SK-N-SH treated with all-trans-retinoic acid at 6 μM for 48 hours (cell line): Measurements from ENCODE around the gene SLC30A2.

Source experiments
- ATAC-seq: fragments of 200-7000 bp; cut with Tn5 transposase; 3 replicates; pipeline ENCODE4 v1.9.1; 2020; ENCODE audit warnings: mild to moderate bottlenecking, moderate library complexity
- ARNTL ChIP-seq: fragments of 450-650 bp; formaldehyde crosslinking; IDR thresholded peaks from 2 replicates; pipeline ENCODE4 v1.5.0; 2020; ENCODE audit warnings: low read depth, mild to moderate bottlenecking, moderate library complexity, borderline replicate concordance
- BACH2 ChIP-seq: fragments of 250-450 bp; sonication (Bioruptor Pico); IDR thresholded peaks from 2 replicates; pipeline ENCODE4 v1.9.0; 2021; ENCODE audit warnings: mild to moderate bottlenecking, borderline replicate concordance
- CSDC2 ChIP-seq: fragments of 250-450 bp; sonication (Bioruptor Pico); IDR thresholded peaks from 2 replicates; pipeline ENCODE4 v1.5.0; 2020; ENCODE audit warnings: mild to moderate bottlenecking, moderate library complexity
- ESRRG ChIP-seq: fragments of 250-450 bp; sonication (Bioruptor Pico); IDR thresholded peaks from 2 replicates; pipeline ENCODE4 v1.6.1; 2021; ENCODE audit warnings: mild to moderate bottlenecking
- GLIS3 ChIP-seq: fragments of 250-450 bp; sonication (Bioruptor Pico); IDR thresholded peaks from 2 replicates; pipeline ENCODE4 v1.5.0; 2020; ENCODE audit warnings: mild to moderate bottlenecking, moderate library complexity
- ISL1 ChIP-seq: fragments of 250-450 bp; sonication (Bioruptor Pico); IDR thresholded peaks from 2 replicates; pipeline ENCODE4 v2.1.2; 2022; ENCODE audit warnings: mild to moderate bottlenecking, moderate library complexity
- OSR1 ChIP-seq: fragments of 250-450 bp; sonication (Bioruptor Pico); IDR thresholded peaks from 2 replicates; pipeline ENCODE4 v1.8.0; 2022; ENCODE audit warnings: moderate library complexity, mild to moderate bottlenecking, inconsistent platforms
- PPARA ChIP-seq: fragments of 250-450 bp; sonication (Bioruptor Pico); IDR thresholded peaks from 2 replicates; pipeline ENCODE4 v1.5.0; 2020; ENCODE audit warnings: mild to moderate bottlenecking, borderline replicate concordance
- RARB ChIP-seq: fragments of 250-450 bp; sonication (Bioruptor Pico); IDR thresholded peaks from 2 replicates; pipeline ENCODE4 v1.8.0; 2021; ENCODE audit warnings: mild to moderate bottlenecking, moderate library complexity
- SNAI2 ChIP-seq: fragments of 250-450 bp; sonication (Bioruptor Pico); IDR thresholded peaks from 2 replicates; pipeline ENCODE4 v1.5.0; 2020; ENCODE audit warnings: mild to moderate bottlenecking, moderate library complexity
- TCF4 ChIP-seq: fragments of 250-450 bp; sonication (Bioruptor Pico); IDR thresholded peaks from 2 replicates; pipeline ENCODE4 v1.8.0; 2021; ENCODE audit warnings: mild to moderate bottlenecking, moderate library complexity, borderline replicate concordance
- TOX ChIP-seq: fragments of 250-450 bp; sonication (Bioruptor Pico); IDR thresholded peaks from 2 replicates; pipeline ENCODE4 v1.8.0; 2021; ENCODE audit warnings: mild to moderate bottlenecking, moderate library complexity, borderline replicate concordance
- ZC3H10 ChIP-seq: fragments of 250-450 bp; sonication (Bioruptor Pico); IDR thresholded peaks from 2 replicates; pipeline ENCODE4 v1.5.1; 2021; ENCODE audit warnings: mild to moderate bottlenecking, moderate library complexity
- ZFP3 ChIP-seq: fragments of 250-450 bp; sonication (Bioruptor Pico); IDR thresholded peaks from 2 replicates; pipeline ENCODE4 v1.5.0; 2020; ENCODE audit warnings: mild to moderate bottlenecking, moderate library complexity
- ZFP30 ChIP-seq: fragments of 450-650 bp; formaldehyde crosslinking; IDR thresholded peaks from 2 replicates; pipeline ENCODE4 v1.5.0; 2022; ENCODE audit warnings: mild to moderate bottlenecking, moderate library complexity
- ZNF565 ChIP-seq: fragments of 450-650 bp; formaldehyde crosslinking; conservative IDR thresholded peaks from 2 replicates; pipeline ENCODE4 v1.5.0; 2020; ENCODE audit warnings: low read depth, mild to moderate bottlenecking, moderate library complexity
- ZNF70 ChIP-seq: fragments of 450-650 bp; formaldehyde crosslinking; IDR thresholded peaks from 2 replicates; pipeline ENCODE4 v1.5.0; 2020; ENCODE audit warnings: mild to moderate bottlenecking, moderate library complexity
- ZNF8 ChIP-seq: fragments of 450-650 bp; formaldehyde crosslinking; IDR thresholded peaks from 2 replicates; pipeline ENCODE4 v1.5.0; 2020; ENCODE audit warnings: mild to moderate bottlenecking, moderate library complexity
- TF ChIP-seq, protein P1 (sequence below): fragments of 250-450 bp; sonication (Bioruptor Pico); IDR thresholded peaks from 2 replicates; pipeline ENCODE4 v1.8.0; 2020; ENCODE audit warnings: mild to moderate bottlenecking, moderate library complexity, borderline replicate concordance
- TF ChIP-seq, protein P2 (sequence below): fragments of 250-450 bp; sonication (Bioruptor Pico); IDR thresholded peaks from 2 replicates; pipeline ENCODE4 v1.5.1; 2021; ENCODE audit warnings: mild to moderate bottlenecking, moderate library complexity
- TF ChIP-seq, protein P3 (sequence below): fragments of 250-450 bp; sonication (Bioruptor Pico); IDR thresholded peaks from 2 replicates; pipeline ENCODE4 v1.5.0; 2020; ENCODE audit warnings: mild to moderate bottlenecking, moderate library complexity
- TF ChIP-seq, protein P4 (sequence below): fragments of 250-450 bp; sonication (Bioruptor Pico); IDR thresholded peaks from 2 replicates; pipeline ENCODE4 v1.8.0; 2021; ENCODE audit warnings: low read depth, mild to moderate bottlenecking, moderate library complexity, borderline replicate concordance
- TF ChIP-seq, protein P5 (sequence below): fragments of 250-450 bp; sonication (Bioruptor Pico); IDR thresholded peaks from 2 replicates; pipeline ENCODE4 v1.5.1; 2020; ENCODE audit warnings: low read depth, mild to moderate bottlenecking, moderate library complexity

The SLC30A2 gene

DNA sequence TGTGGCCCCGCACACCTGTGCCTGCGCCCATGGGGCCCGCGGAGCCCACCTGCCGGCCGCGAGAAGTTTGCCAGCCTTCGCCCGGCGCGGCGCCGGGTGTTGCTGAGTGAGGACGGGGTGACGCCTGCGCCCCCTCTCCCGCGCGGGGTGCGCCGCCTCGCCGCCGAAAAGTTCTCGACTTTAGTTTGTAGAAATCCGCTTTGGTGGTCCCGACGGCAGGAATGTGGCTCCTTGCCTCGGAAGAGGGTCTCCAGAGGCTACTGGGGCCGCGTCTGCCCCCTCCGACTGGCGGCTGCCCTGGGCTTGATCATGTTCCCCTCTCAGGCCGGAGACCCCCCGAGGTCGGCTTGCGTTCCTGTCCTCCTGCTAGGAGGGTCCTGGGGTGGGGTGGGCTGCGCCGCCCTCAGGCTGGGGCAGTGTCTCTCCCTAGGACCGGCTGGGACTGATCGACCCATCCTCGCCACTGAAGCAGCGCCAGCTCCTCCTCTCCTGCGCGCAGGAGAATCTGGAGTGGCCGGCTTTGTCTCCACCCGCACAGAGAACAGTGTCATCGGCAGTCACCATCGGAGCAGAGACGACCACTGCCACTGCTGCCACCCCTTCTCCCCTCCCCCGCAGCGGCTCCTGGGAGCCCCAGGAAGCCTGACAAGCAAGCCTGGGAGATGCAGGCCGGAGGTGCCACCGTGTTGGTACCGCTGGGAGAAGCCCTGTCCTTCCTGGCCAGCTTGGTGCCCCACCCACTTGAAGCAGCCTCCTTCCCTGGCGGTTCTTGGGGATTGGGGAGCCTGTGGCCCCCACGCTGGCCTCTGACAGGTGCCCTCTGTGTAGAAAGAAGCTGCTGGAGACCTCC, 553 bp upstream of the SLC30A2 start:
- TF ChIP-seq ESRRG (CRISPR knock-in tag) (no peak), ISL1 (CRISPR knock-in tag) (no peak), BACH2 (CRISPR knock-in tag) (no peak), ZNF8 (CRISPR knock-in tag) (no peak), SNAI2 (no peak), OSR1 (CRISPR knock-in tag) (no peak), GLIS3 (CRISPR knock-in tag) (no peak), ZFP3 (no peak), ARNTL (no peak), ZC3H10 (CRISPR knock-in tag) (no peak), TCF4 (CRISPR knock-in tag) (no peak)
- TF ChIP-seq, protein P1, sequence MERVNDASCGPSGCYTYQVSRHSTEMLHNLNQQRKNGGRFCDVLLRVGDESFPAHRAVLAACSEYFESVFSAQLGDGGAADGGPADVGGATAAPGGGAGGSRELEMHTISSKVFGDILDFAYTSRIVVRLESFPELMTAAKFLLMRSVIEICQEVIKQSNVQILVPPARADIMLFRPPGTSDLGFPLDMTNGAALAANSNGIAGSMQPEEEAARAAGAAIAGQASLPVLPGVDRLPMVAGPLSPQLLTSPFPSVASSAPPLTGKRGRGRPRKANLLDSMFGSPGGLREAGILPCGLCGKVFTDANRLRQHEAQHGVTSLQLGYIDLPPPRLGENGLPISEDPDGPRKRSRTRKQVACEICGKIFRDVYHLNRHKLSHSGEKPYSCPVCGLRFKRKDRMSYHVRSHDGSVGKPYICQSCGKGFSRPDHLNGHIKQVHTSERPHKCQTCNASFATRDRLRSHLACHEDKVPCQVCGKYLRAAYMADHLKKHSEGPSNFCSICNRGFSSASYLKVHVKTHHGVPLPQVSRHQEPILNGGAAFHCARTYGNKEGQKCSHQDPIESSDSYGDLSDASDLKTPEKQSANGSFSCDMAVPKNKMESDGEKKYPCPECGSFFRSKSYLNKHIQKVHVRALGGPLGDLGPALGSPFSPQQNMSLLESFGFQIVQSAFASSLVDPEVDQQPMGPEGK: no peak
- TF ChIP-seq, all 23 proteins: peak for 0
- no peak; the same call in 2 of the 3 replicates for ATAC-seq

DNA sequence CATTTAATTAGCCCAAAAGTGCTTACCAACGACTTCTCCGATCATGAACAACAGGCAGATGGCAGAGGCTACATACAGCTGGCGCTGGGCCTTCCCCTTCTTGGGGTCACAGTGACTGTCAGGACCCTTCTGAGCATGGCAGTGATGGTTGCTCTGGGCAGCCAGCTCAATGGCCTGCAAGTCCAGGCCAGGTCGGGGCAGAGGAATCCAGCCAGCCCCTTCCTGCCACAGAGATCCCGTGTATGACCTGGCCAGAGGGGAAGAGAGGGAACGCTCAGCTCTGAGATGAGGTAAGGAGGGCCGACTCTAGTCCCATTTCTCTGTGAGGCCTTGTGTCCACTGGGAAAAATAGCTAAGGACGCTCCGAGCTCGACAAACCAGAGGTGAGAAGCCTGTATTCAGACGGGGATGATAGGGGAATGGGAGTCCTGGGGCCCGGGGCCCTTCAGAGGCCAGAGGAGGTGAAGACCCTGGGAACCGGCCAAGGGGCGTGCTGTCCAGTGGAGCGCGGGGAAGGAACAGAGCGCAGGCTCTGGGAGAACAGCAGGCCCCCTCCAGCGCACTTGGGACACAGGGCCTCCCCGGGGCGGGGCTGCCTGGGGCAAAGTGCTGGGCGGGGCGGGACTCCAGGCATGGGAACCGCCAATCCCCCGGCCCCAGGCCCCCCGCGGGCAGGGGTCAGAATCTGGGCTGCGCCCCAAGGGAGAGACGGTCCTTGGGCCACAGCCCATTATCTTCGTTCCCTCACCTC, 772 bp downstream of the SLC30A2 start:
- ATAC-seq: no peak
- TF ChIP-seq TOX (CRISPR knock-in tag) (no peak), TCF4 (CRISPR knock-in tag) (no peak), ZNF70 (CRISPR knock-in tag) (no peak), SNAI2 (no peak), ARNTL (no peak), OSR1 (CRISPR knock-in tag) (no peak), ISL1 (CRISPR knock-in tag) (no peak), ZNF8 (CRISPR knock-in tag) (no peak), PPARA (CRISPR knock-in tag) (no peak), ESRRG (CRISPR knock-in tag) (no peak), RARB (CRISPR knock-in tag) (no peak), ZFP30 (CRISPR knock-in tag) (no peak), ZC3H10 (CRISPR knock-in tag) (no peak), ZNF565 (no peak), CSDC2 (CRISPR knock-in tag) (no peak), BACH2 (CRISPR knock-in tag) (no peak)
- TF ChIP-seq, protein P2, sequence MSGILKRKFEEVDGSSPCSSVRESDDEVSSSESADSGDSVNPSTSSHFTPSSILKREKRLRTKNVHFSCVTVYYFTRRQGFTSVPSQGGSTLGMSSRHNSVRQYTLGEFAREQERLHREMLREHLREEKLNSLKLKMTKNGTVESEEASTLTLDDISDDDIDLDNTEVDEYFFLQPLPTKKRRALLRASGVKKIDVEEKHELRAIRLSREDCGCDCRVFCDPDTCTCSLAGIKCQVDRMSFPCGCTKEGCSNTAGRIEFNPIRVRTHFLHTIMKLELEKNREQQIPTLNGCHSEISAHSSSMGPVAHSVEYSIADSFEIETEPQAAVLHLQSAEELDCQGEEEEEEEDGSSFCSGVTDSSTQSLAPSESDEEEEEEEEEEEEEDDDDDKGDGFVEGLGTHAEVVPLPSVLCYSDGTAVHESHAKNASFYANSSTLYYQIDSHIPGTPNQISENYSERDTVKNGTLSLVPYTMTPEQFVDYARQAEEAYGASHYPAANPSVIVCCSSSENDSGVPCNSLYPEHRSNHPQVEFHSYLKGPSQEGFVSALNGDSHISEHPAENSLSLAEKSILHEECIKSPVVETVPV (CRISPR knock-in tag): no peak
- TF ChIP-seq, protein P3, sequence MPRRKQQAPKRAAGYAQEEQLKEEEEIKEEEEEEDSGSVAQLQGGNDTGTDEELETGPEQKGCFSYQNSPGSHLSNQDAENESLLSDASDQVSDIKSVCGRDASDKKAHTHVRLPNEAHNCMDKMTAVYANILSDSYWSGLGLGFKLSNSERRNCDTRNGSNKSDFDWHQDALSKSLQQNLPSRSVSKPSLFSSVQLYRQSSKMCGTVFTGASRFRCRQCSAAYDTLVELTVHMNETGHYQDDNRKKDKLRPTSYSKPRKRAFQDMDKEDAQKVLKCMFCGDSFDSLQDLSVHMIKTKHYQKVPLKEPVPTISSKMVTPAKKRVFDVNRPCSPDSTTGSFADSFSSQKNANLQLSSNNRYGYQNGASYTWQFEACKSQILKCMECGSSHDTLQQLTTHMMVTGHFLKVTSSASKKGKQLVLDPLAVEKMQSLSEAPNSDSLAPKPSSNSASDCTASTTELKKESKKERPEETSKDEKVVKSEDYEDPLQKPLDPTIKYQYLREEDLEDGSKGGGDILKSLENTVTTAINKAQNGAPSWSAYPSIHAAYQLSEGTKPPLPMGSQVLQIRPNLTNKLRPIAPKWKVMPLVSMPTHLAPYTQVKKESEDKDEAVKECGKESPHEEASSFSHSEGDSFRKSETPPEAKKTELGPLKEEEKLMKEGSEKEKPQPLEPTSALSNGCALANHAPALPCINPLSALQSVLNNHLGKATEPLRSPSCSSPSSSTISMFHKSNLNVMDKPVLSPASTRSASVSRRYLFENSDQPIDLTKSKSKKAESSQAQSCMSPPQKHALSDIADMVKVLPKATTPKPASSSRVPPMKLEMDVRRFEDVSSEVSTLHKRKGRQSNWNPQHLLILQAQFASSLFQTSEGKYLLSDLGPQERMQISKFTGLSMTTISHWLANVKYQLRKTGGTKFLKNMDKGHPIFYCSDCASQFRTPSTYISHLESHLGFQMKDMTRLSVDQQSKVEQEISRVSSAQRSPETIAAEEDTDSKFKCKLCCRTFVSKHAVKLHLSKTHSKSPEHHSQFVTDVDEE: no peak
- TF ChIP-seq, protein P4, sequence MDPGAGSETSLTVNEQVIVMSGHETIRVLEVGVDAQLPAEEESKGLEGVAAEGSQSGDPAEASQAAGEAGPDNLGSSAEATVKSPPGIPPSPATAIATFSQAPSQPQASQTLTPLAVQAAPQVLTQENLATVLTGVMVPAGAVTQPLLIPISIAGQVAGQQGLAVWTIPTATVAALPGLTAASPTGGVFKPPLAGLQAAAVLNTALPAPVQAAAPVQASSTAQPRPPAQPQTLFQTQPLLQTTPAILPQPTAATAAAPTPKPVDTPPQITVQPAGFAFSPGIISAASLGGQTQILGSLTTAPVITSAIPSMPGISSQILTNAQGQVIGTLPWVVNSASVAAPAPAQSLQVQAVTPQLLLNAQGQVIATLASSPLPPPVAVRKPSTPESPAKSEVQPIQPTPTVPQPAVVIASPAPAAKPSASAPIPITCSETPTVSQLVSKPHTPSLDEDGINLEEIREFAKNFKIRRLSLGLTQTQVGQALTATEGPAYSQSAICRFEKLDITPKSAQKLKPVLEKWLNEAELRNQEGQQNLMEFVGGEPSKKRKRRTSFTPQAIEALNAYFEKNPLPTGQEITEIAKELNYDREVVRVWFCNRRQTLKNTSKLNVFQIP (CRISPR knock-in tag): no peak
- TF ChIP-seq, protein P5, sequence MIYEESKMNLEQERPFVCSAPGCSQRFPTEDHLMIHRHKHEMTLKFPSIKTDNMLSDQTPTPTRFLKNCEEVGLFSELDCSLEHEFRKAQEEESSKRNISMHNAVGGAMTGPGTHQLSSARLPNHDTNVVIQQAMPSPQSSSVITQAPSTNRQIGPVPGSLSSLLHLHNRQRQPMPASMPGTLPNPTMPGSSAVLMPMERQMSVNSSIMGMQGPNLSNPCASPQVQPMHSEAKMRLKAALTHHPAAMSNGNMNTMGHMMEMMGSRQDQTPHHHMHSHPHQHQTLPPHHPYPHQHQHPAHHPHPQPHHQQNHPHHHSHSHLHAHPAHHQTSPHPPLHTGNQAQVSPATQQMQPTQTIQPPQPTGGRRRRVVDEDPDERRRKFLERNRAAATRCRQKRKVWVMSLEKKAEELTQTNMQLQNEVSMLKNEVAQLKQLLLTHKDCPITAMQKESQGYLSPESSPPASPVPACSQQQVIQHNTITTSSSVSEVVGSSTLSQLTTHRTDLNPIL (CRISPR knock-in tag): no peak
